HG02870 (cell line): Measurements from ENCODE around the gene ARHGAP29.
"Not testable (repeated sequence)": the region's sequence is repeated elsewhere in the genome, so short reads cannot be mapped to it uniquely, and the experiment has no call there.

Experiments used
- ATAC-seq: cut with Tn5 transposase; IDR thresholded peaks from one replicate; pipeline ENCODE4 v1.9.1; 2021; ENCODE audit warnings: mild to moderate bottlenecking, moderate library complexity; ENCODE audit not compliant: unreplicated experiment

Gene ARHGAP29

DNA sequence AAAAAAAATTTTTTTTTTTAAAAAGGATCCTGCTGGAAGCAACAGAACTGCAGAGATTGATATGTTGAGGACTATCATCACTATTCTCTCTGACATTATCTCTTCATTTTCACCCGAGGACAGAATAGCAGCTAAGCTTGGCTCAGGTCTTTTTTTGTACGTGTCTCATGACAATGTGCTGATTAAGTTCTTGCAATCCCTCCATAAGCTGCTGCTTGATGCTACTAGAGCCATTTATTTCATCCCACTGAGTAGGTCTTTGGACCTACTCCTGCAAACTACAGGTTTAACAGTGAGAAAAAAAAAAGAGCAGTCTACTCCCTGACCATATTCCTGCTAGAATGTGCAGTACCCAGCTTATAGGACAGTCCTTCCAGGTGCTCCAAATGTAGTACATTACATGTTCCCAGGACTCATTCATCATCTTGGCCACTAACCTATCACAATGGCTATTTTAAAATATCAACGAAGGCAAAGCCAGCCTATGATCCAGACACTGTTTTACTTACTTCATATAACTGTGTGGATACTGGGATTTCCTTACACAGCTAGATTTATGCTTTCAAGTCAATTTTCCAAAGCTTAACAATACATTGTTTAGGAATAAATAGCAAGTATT, 54.1 kb downstream of the ARHGAP29 start:
- no peak for ATAC-seq

DNA sequence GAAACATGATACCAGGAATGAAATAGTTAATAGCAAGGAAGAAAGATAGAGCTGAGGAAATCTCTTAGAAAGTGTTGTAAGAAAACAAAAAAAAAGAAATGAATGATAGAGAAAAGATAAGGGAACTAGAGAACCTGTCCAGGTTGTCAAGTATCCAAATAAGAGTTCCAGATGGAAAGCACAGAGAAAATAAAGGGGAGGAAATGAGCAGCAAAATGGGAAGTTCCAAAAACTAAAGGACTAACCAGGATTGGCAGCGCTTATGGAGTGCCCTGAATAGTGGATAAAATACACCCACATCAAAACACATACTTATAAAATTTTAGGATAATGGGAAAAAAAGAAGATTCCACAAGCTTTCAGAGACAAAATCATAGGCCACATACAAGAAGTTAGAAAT, 55.2 kb downstream of the ARHGAP29 start:
- no peak for ATAC-seq

DNA sequence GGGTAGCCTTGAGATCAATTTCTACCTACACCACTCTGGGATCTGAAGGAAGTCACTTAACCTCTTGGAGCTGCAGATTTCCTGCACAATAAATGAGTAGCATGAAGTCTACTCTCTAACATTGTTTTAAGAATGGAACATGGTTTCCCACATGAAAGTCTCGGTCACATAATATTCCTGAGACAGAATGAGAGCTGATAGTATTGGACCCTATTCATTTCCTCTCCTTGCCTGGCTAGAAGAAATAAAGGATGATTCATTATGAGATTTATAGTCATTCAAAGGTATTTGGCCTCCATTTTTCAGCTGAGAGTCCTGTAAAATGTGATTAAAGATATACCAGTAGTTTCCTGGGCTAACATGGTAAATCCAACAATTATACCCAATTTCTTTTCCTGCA, 56.7 kb downstream of the ARHGAP29 start:
- ATAC-seq = no peak

DNA sequence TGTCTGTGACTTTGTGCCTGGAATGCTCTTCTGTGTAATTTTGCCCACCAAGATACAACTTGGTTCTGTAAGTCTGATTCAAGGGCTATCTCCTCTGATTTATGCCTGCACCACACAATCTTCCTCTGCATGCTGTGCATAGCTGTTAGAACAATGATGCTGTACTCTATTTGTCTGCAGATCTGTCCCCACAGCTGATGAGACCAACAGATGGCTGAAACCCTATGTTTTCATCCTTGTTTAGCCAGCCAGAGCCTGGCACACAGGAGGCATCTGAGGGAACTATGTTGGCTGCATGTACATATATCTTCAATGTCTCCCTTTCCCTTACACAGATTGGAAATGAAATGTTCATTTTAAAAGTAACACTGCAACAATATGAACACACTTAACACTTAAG, 58.5 kb downstream of the ARHGAP29 start:
- ATAC-seq = no peak

DNA sequence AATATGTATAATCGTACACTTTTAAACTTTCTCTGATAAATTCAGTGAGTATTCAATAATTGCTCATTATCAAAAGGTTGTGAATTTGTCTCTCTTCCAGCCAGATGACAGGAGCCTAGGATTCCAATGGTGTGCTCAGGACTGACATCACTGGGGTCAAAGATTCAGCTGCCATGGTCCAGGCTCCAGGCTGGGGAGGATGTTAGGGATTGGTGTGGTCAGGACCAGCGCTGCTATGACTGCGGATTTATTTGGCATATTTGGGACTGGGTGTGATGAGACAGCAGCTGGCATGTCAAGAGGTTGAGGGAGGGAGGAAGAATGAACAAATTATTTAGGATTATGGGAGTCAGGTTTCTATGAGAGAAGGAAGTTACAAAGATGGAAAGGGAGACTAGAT, 68.3 kb downstream of the ARHGAP29 start:
- ATAC-seq = no peak

DNA sequence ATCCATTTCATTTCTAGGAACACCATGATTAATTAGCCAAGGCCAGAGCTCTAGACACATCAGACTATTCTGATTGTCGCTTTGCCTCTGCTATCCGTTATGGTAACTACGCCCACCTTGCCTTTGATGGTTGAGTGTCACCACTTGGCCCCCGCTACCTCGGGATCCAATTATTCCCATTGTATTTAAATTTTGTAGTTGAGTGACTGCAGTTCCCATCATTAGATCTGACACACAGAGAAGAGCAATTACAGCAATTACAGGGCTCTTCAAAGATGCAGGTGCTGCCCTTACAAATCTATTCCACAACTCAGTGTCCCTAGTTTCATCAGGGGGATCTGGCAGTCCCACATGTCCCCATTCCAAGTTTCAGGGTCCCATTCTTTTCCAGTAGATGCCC, 71.5 kb downstream of the ARHGAP29 start:
- ATAC-seq = no peak

DNA sequence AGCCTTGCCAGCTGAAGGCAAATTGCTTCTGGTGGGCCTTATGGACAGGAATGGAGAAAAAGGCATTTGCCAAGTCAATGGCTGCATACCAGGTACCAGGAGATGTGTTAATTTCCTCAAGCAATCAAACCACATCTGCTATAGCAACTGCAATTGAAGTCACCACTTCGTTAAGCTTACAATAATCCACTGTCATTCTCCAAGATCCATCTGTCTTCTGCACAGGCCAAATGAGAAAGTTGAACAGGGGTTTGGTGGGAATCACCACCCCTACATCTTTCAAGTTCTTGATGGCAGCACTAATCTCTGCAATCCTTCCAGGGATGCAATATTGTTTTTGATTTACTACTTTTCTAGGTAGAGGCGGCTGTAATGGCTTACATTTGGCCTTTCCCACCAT, 72.5 kb downstream of the ARHGAP29 start:
- not testable (repeated sequence) for ATAC-seq

DNA sequence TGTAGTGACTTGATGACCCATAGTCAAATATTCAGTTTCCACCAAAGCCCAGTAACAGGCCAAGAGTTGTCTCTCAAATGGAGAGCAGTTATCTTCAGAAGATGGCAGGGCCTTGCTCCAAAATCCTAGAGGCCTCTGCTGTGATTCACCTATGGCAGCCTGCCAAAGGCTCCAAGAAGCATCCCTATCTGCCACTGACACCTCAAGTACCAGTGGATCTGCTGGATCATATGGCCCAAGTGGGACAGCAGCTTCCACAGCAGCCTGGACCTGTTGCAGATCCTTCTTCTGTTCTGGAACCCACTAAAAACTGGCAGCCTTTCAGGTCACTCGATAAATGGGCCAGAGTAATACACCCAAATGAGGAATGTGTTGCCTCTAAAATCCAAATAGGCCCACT, 73.3 kb downstream of the ARHGAP29 start:
- not testable (repeated sequence) for ATAC-seq

DNA sequence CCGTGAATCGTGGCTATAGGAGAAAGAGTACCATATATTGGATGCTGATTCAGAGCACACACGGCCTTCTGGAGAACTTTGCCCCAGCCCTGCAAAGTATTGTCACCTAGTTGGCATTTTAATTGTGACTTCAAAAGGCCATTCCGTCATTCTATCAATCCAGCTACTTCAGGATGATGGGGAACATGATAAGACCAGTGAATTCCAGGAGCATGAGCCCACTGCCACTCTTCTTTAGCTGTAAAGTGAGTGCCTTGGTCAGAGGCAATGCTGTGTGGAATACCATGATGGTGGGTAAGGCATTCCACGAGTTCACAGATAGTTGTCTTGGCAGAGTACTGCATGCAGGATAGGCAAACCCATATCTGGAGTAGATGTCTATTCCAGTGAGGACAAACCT, 74.1 kb downstream of the ARHGAP29 start:
- not testable (repeated sequence) for ATAC-seq

DNA sequence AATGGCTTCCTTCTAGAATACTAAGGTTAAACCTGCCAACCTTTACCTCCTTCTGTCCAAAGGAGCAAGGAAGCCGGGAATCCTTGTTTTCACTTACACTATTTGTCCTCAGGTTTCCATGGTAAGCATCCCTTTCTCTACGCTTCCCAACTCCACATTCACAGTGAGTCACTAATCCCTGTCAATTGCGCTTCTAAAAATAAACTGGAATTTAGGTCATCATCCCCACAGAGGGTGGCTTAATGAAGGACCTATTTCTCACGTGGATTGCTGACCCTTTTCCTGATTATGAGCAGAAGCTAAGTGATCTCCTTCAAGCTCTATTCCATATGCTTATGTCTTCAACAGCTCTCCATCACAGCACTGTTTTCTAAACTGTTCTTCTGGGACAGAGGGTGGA, 76.6 kb downstream of the ARHGAP29 start:
- no peak for ATAC-seq

DNA sequence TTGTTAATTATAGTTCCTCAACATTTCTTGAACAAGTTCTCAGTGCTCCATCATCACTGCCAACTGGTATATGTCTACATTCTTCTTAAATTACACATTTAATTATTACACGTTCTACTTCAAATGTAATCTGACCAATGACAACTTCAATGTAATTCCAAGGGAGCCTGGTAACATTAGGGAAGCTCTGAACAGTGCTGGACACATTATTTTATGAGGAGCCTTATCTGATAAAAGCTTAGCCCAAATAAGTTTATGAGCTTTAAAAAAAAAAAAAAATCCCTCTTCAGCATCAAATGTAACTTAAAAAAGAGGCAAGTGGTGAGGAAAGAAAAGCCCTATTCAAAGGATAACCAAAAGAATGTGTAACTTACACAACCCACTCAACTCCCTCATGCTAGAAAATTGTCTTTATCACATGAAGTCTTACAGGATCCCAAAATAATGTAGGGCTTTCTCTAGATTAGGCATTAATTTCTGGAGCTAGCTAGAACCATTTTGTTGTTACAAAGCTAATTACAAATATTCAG, 81.2 kb downstream of the ARHGAP29 start:
- ATAC-seq = no peak

DNA sequence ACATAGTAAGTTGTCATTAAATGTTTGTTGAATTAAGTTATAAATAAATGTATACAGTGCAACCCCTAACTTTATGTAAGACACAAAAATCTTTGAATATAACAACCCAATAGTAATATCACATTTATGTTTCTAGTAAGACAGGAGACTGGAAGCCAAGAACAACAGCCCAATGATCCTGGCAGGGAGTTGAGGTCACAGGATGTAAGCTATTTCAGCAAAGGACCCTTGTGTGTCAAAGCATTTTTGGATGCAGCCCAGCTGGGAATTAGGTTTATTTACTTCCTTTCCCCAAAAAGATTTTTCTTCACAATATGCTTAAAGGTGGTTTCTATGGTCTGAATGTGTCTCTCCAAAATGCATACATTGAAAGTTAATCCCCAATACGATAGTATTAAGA, 82.4 kb downstream of the ARHGAP29 start:
- no peak for ATAC-seq

DNA sequence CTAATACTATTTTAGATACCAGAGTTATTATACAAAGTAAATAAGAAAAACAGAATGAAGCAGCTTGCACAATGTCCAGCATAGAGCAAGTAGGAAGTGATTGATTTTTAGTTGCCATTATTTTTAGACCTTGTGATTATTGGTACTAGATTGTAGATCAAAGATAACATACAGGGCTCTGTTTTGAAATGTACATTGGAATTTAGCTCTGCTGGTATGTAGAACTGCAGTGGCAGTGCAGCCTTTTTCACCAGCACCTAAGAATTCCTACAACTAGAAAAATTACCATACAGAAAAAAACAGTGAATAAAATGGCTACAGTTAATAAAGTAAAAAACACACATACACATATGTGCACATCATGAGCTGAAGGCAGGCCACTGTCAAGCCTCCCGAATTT, 84.3 kb downstream of the ARHGAP29 start:
- no peak for ATAC-seq

DNA sequence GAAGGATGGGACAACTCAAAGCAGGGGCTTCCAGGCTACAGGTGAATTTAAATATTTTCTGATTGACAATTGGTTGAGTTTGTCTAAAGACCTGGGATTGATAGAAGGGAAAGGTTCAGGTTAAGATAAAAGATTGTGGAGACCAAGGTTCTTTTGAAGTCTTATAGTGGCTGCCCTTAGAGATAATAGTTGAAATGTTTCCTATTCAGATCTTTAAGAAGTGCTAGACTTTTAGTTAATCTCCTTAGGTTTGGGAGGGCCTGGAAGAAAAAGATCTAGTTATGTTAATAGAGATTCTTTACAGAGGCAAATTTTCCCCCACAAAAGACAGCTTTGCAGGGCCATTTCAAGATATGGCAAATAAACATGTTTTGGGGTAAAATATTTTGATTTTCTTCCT, 88.2 kb downstream of the ARHGAP29 start:
- ATAC-seq = not testable (repeated sequence)

DNA sequence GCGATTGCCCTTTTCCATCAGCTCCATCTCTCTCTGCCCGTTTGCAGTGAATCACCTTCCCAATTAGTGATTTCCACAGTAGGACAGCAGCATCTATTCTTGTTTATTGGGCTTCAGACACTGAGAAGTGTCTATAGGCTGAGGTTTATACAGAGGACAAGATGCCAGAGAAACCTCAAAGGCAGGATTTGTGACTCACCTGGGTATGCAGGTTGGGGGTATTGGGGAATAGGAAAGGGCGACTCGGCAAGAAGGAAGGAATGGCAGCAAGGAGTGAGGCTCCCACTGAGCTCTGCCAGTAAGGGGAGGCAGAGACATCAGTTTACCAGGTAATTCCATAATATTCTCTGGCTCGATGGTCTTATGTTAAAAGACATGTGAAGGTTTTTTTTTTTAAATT, 91.1 kb downstream of the ARHGAP29 start:
- no peak for ATAC-seq

DNA sequence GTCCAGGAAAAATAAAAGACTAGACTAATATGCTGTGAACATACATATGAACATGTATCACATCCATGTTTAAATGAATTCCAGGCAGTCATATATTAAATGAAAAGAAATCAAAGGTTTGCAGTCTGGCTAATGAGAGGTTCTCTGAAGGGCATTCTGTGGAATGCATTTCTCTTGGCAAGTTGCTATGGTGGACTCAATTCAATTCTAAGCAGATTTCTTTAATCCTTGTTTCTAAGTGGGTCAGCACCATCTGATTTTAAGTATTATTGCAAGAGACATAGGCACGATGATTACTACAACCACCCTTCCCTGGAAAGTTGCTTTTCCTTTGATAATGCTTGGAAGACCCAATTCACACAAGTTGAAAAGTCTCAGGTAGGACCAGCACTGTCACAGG, 92.5 kb downstream of the ARHGAP29 start:
- no peak for ATAC-seq

DNA sequence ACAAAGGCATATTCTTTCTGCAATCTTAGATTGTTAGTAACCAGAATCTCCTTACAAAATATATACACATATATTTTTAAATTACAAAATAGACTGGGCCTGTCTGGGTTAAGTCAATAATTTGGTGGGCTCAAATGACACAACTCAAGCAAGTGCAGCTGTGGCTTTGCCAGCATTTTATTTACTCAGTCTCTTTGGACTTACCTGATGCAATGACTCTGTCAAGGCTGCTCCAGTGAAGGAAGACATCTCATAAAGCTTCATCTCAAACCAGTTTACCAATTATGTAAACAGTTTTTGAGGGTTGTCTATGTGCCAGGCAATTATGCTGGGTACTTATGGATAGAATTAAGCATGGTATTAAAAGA, 93.6 kb downstream of the ARHGAP29 start:
- ATAC-seq = no peak

DNA sequence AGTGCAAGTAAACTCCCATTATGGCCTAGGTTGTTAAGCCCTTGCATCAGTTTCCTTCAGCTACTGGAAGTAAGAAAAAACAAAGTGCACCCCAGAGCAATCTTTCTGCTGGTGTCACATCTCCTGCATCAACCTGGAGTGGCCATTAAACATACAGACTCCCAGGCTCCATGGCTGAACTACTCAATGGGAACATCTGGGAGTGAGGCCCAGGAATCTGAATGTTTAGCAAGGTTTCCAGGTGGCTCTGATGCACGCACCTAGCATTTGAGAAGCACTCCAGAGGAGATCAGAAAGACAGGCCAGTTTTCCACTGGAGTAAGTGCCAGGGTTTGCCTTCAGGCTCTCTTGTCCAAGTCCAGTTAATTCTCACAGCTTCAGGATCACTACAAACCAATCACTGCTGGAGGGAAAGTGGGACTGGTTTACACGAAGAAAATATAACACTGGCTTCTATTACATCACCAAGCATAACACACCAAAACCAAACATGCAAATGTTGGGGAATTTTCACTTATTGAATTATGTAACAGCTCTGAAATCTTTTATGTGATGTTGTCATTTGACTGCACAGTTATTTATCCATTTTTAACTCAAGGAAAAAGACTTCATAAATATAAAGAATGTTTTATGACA, 94.1 kb downstream of the ARHGAP29 start:
- ATAC-seq = no peak

DNA sequence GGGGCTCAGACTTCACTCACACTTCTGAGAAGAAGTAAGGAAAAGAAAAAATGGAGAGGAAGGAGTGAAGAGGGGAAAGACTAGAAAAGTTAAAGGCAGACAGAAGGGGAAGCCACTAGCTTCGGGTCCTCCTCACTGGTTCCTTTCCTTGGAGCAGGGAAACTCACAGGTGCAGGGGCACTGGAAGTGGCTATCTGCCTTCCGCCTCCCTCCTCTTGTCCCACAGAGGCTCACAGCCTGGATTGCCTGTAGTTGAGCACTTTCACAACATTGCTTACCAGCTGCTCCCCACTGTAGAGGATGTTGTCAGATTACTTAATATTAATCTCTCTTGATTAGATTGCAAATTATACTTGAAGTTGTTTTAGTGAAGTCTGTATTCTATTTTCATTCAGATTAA, 94.8 kb downstream of the ARHGAP29 start:
- no peak for ATAC-seq

DNA sequence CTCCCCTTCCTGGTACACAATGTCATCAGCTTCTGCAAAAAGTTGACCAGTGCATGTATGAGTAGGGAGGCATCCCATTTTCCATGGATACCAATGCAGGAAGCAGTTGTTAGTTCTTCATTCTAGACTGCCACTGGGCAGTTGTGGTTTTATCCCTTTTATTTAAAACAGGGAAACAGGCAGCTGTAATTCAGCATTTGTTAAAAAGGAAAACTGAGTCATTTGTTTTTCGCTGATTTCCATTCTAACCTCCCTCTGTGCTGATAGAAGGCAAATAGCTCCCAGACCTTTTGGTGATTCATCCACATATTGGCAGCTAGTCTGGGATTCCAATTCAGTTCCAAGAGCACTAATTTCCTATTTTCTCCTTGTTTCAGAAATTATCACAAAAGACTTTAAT, 95.4 kb downstream of the ARHGAP29 start:
- no peak for ATAC-seq

DNA sequence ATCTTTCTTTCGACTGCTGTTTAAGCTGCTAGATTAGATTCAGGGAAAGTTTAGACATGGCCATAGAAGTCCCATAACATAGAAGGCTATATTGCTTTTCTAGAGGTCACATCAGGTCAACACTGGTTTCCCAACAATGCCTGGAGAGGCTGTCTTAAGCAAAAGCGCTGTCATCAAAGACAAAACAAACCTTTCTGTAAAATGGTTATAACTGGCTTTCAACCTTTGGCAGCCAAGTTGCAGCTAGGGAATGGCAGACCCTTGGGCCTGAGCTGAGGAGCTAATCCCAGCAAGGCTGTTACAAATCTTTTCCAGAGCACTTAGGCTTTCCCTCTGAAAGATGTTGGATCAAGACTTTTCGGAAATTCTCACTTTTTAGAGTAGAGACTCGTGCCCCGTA, 105.3 kb downstream of the ARHGAP29 start:
- ATAC-seq = no peak

DNA sequence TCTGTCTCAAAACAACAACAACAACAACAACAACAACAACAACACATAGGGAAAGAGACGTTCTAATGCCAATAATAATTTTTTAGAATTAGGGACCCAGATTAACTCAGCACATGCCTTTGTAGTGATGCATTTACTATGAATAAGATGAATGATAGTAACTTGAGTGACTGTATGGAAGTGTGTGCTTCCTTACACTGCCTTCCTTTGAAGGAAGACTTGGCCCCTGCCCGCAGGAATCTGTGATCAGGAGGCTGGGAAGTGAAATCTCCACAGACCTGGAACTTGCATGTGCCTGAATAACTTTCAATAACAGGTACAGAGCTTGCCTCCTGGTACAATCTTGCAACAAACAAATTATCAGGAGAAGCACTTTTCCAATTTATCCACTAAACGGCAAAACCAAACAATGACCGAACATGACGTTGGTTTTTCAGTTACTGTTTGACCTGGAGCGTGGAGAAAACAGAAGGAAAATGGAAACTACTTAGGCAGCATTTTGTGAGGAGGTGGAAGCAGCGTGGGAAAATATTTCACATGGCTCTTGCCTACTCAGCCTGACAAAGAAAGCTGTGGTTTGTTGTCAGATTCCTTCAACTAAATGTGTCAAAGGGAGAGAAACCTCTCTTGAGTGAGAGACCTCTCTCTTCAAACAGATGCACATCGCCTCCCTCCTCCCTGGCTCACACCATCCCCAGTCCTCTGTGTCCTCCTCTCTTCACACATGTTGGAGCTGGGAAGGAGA, 106.4 kb downstream of the ARHGAP29 start:
- ATAC-seq = no peak
